Inflammatory macrophage (primary cell): ENCODE data around the gene DDAH2.

Experiments
- DNase-seq, 2 donors: peaks; one replicate each; pipeline ENCODE4 v3.0.0-alpha.2; 2020 to 2022

DDAH2 gene

GRCh38 chr6:31760790-31761189, 31.7 kb upstream of the DDAH2 start:
- no peak for DNase-seq

GRCh38 chr6:31758281-31758680, 29.2 kb upstream of the DDAH2 start:
- no peak for DNase-seq

GRCh38 chr6:31752739-31753319, 23.7 kb upstream of the DDAH2 start:
- no peak for DNase-seq

GRCh38 chr6:31750411-31751022, 21.4 kb upstream of the DDAH2 start:
- DNase-seq: no peak

GRCh38 chr6:31749301-31750036, 20.4 kb upstream of the DDAH2 start:
- DNase-seq: no peak

GRCh38 chr6:31744422-31744821, 15.3 kb upstream of the DDAH2 start:
- DNase-seq: no peak

GRCh38 chr6:31742894-31743293, 13.8 kb upstream of the DDAH2 start:
- no peak for DNase-seq

GRCh38 chr6:31741815-31742214, 12.7 kb upstream of the DDAH2 start:
- no peak for DNase-seq

GRCh38 chr6:31740397-31741223, 11.5 kb upstream of the DDAH2 start:
- DNase-seq: peak; percentile 60 to 66

- peak; percentile 99 to 100 for DNase-seq
These were observed 10.7 kb upstream of the DDAH2 start, which contains the start of gene MSH5 for GRCh38 chr6:31739639-31740396. TSS of gene MSH5 (plus strand) at chr6:31740005. CDS start at chr6:31740467, 462 bp downstream.

- peak; percentile 90 to 91 for DNase-seq
These were observed 9.2 kb upstream of the DDAH2 start for GRCh38 chr6:31737991-31738979.

GRCh38 chr6:31737315-31737990, 8.4 kb upstream of the DDAH2 start:
- peak; percentile 31 to 53 for DNase-seq

- DNase-seq: peak; percentile 11 to 25
These were observed 7.7 kb upstream of the DDAH2 start for GRCh38 chr6:31736768-31737314.

- DNase-seq: peak; percentile 78 to 79
These were observed 7.1 kb upstream of the DDAH2 start, which contains the start of gene CLIC1 for GRCh38 chr6:31736021-31736767. TSS of gene CLIC1 (minus strand) at chr6:31736530. CDS start at chr6:31736300, 230 bp downstream.

GRCh38 chr6:31734821-31735406, 5.8 kb upstream of the DDAH2 start:
- DNase-seq: peak; percentile 67 to 69

- DNase-seq: no peak
These were observed 5.2 kb upstream of the DDAH2 start for GRCh38 chr6:31734247-31734820.

GRCh38 chr6:31733734-31734133, 4.6 kb upstream of the DDAH2 start:
- no peak for DNase-seq

GRCh38 chr6:31732029-31732428, 2.9 kb upstream of the DDAH2 start:
- no peak for DNase-seq
